ENCODE data around the gene TNFRSF11A. TPM values are rescaled to one million over a fixed set of nuclear protein-coding genes. Genes with fewer than 3 reads are reported as not detected.

TNFRSF11A gene
- total RNA-seq, 1 experiment from 2014 or later: 3.2 TPM

DNA sequence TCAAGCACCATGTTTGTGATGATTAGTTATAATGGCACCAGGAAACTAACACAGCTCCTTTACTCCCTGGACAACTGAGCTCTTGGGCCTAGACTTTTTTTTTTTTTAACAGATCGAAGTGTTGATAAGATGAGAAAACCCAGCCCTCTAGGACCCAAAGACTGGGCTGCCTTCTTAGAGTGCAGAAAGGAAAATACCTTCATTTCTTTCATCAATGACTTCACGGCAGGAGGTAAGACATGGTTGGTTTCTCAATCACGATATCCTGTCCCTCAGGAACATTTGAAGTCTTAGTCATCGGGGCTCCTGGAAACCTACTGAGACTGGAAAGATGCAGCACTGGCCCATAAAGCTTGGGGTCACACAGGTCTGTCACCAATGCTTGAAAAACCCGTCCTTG lies 84.7 kb downstream of the TNFRSF11A start:
- peaks cover 0 to 6% of the 10 kb centered on the region in 2 experiments; a peak in 1 of 4 replicates for H3K4me1 ChIP-seq (ENCODE audit: control insufficient read depth in 1 of 2, insufficient read depth in 2 of 2, low read length in 2 of 2)
- no peak overlapping the region for H3K4me3 ChIP-seq (replicated peaks in 1 of 2; ENCODE audit: low read depth in 1 of 2, low read length in 2 of 2)
- H3K79me2 ChIP-seq (ENCODE audit: insufficient read depth, low read length): no peaks in the 10 kb centered on the region
- no peak overlapping the region for H3K4me2 ChIP-seq (ENCODE audit: low read length)
- no peak for ATAC-seq
- DNase-seq (ENCODE audit: low read depth, low spot score): no peak
- CTCF ChIA-PET: no interaction called here
- RAD21 ChIA-PET (ENCODE audit: low non-redundant PET in 1 of 2, low total read pairs in 2 of 2, uncharacterized antibody in 2 of 2, unreplicated experiment in 2 of 2): no interaction called here
- H3K9ac ChIP-seq (ENCODE audit: low read length): no peak overlapping the region
- no TSS peak for BruUV-seq (replicated peaks)
- H3K9me3 ChIP-seq (ENCODE audit: control insufficient read depth in 1 of 2, insufficient read depth in 1 of 2, low read depth in 1 of 2, low read length in 2 of 2): no peaks in the 10 kb centered on the region
- H4K20me1 ChIP-seq (ENCODE audit: insufficient read depth): no peaks in the 10 kb centered on the region
- TF ChIP-seq POLR2A (IDR thresholded peaks at IDR 0.05; ENCODE audit: borderline replicate concordance, extremely low read depth, insufficient read depth, insufficient read length): no peak
- TF ChIP-seq YY1 (IDR thresholded peaks at IDR 0.05; ENCODE audit: extremely low read depth, insufficient replicate concordance, low read depth, low read length): no peak
- TF ChIP-seq, protein P1, sequence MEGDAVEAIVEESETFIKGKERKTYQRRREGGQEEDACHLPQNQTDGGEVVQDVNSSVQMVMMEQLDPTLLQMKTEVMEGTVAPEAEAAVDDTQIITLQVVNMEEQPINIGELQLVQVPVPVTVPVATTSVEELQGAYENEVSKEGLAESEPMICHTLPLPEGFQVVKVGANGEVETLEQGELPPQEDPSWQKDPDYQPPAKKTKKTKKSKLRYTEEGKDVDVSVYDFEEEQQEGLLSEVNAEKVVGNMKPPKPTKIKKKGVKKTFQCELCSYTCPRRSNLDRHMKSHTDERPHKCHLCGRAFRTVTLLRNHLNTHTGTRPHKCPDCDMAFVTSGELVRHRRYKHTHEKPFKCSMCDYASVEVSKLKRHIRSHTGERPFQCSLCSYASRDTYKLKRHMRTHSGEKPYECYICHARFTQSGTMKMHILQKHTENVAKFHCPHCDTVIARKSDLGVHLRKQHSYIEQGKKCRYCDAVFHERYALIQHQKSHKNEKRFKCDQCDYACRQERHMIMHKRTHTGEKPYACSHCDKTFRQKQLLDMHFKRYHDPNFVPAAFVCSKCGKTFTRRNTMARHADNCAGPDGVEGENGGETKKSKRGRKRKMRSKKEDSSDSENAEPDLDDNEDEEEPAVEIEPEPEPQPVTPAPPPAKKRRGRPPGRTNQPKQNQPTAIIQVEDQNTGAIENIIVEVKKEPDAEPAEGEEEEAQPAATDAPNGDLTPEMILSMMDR (IDR thresholded peaks at IDR 0.05 in 2 of 3, conservative IDR thresholded peaks at IDR 0.05 in 1 of 3; ENCODE audit: borderline replicate concordance in 1 of 3, insufficient read depth in 1 of 3, low read depth in 2 of 3, low read length in 2 of 3): no peak
- no peak for TF ChIP-seq EGR1 (IDR thresholded peaks at IDR 0.05; ENCODE audit: low read depth)
- TF ChIP-seq TCF7L2 (IDR thresholded peaks at IDR 0.05; ENCODE audit: borderline replicate concordance, extremely low read depth, insufficient read depth, insufficient read length): no peak
- intact Hi-C loops (cut with micrococcal nuclease): no loop called here
- H2AFZ ChIP-seq (ENCODE audit: low read depth, low read length, poor library complexity, severe bottlenecking): no peak overlapping the region
- no peaks in the 10 kb centered on the region for H3K9me2 ChIP-seq (ENCODE audit: insufficient read depth)
- no peak overlapping the region for H3K27ac ChIP-seq (ENCODE audit: low read depth, low read length)
- no peaks in the 10 kb centered on the region for H3K36me3 ChIP-seq (ENCODE audit: control insufficient read depth in 1 of 2, insufficient read depth in 2 of 2, low read length in 2 of 2)
- H3K27me3 ChIP-seq (ENCODE audit: insufficient read depth, low read length): no peaks in the 10 kb centered on the region
- POLR2A ChIA-PET: no interaction called here

DNA sequence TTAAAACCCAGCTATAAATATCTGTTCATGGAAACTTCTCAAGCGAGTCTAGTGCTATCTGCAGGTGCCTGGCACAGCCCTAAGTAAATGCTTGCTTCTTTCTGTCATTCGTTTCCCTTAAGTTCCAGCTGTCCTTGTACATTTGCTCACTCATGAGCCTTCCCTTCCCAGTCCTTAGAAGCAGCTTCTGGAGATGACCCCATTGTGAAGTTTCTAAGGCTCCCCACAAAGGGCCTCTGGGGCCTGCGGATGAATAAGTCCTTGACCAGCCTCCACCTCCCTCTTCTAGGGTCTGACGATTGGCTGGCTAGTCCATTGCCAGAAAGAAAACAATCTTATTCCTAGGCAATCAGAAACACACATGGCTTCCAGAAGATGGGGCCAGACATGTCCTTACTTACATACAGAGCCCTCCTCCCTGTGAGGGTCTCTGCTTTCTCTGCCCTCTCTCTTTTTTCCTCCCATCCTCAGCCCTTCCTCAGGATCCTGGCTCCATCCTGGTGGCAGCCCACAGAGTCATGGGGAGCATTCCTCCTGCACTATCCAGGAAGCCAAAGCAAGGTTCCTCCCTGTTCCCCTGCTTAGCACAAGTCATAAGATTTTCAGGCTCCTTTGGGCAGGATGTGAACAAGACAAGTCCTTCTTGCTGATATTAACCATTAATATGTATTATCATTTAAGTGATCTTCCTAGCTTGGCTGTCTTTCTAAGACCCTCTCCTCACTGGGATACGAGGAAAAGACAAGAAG lies 87.3 kb downstream of the TNFRSF11A start:
- Histone ChIP-seq H3K27ac (ENCODE audit: low read depth, low read length) (no peak overlapping the region), H3K9me2 (ENCODE audit: insufficient read depth) (no peaks in the 10 kb centered on the region), H3K9me3 (ENCODE audit: control insufficient read depth in 1 of 2, insufficient read depth in 1 of 2, low read depth in 1 of 2, low read length in 2 of 2) (no peaks in the 10 kb centered on the region), H4K20me1 (ENCODE audit: insufficient read depth) (no peaks in the 10 kb centered on the region), H3K27me3 (ENCODE audit: insufficient read depth, low read length) (no peaks in the 10 kb centered on the region), H3K9ac (ENCODE audit: low read length) (no peak overlapping the region), H3K79me2 (ENCODE audit: insufficient read depth, low read length) (no peaks in the 10 kb centered on the region), H3K4me3 (replicated peaks in 1 of 2; ENCODE audit: low read depth in 1 of 2, low read length in 2 of 2) (no peak overlapping the region), H3K4me1 (ENCODE audit: control insufficient read depth in 1 of 2, insufficient read depth in 2 of 2, low read length in 2 of 2) (peaks cover 0 to 6% of the 10 kb centered on the region in 2 experiments; a peak in 1 of 4 replicates), H3K4me2 (ENCODE audit: low read length) (no peak overlapping the region), H3K36me3 (ENCODE audit: control insufficient read depth in 1 of 2, insufficient read depth in 2 of 2, low read length in 2 of 2) (no peaks in the 10 kb centered on the region), H2AFZ (ENCODE audit: low read depth, low read length, poor library complexity, severe bottlenecking) (no peak overlapping the region)
- intact Hi-C loops (cut with micrococcal nuclease): no loop called here
- ChIA-PET RAD21 (ENCODE audit: low non-redundant PET in 1 of 2, low total read pairs in 2 of 2, uncharacterized antibody in 2 of 2, unreplicated experiment in 2 of 2) (no interaction called here), POLR2A (no interaction called here), CTCF (interaction anchor here (1.4 kb wide), 1 partner anchor 14 kb away, joined by 4 read pairs; no protein-coding TSS in a partner anchor)
- ATAC-seq: no peak
- TF ChIP-seq RAD21 (IDR thresholded peaks at IDR 0.05; ENCODE audit: low read depth) (no peak), ELF1 (IDR thresholded peaks at IDR 0.05; ENCODE audit: borderline replicate concordance, low read depth) (no peak), POLR2A (IDR thresholded peaks at IDR 0.05; ENCODE audit: borderline replicate concordance, extremely low read depth, insufficient read depth, insufficient read length) (no peak), YY1 (IDR thresholded peaks at IDR 0.05; ENCODE audit: extremely low read depth, insufficient replicate concordance, low read depth, low read length) (no peak)
- BruUV-seq (replicated peaks): no TSS peak
- no peak for DNase-seq (ENCODE audit: low read depth, low spot score)

Data from HCT116 (cell line).